Activated CD4-positive, alpha-beta T cell treated with anti-CD3 and anti-CD28 coated beads for 1 hour (primary cell): ENCODE measurements around the gene ZDHHC11.

ENCODE experiments used
- DNase-seq: peaks from one replicate; pipeline ENCODE4 v3.0.0-alpha.2; 2020

Gene ZDHHC11

DNA sequence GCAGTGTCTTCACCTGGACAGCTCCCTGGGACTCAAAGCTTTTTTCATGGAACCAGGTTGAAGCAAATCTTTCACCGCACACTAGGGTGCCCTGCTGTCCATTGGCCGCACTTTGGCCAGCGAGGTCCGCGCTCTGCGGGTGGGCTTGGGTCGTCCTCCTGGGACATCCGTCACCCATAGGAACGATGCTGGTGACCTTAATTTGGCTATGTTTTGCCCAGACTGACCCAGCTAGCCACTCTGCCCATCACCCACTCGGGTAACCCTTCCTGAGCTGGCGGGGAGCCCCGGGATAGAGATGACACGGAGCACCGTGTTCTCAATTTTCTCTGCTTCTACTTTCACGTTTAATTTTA lies 92.1 kb downstream of the ZDHHC11 start:
- DNase-seq, result peak; percentile 7

- peak; percentile 15 for DNase-seq
Measured at GRCh38 chr5:757931-758697, 92.7 kb downstream of the ZDHHC11 start.

DNA sequence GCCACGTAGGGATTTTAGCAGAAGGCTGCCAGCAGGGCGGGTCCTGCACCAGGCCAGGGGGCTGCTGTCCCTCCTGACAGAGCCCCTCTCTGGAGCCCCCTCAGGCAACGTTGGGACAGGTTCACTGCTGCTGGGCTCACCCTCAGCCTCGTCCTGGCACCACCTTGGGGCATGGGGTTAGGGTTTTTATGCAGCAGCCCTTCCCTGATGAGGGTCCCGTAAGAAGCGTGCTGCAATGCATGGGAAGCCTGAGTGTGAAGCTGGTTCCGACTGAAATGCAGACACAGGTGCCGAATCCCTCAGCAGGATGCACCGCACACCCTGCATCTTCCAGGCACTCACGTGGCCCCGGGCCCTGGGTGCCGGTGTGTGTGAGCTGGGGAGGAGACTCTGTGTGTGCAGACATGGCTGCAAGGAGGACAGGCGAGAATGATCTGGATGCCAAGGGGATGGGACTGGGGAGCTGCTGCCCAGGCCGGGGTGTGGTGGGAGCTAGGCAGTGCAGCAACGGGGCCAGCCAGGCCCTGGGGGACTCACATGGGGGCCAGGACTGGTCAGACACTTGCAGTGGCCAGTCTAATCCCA lies 93.3 kb downstream of the ZDHHC11 start:
- DNase-seq, result peak; percentile 11

GRCh38 chr5:756865-757345 lies 93.9 kb downstream of the ZDHHC11 start:
- peak; percentile 10 for DNase-seq

DNA sequence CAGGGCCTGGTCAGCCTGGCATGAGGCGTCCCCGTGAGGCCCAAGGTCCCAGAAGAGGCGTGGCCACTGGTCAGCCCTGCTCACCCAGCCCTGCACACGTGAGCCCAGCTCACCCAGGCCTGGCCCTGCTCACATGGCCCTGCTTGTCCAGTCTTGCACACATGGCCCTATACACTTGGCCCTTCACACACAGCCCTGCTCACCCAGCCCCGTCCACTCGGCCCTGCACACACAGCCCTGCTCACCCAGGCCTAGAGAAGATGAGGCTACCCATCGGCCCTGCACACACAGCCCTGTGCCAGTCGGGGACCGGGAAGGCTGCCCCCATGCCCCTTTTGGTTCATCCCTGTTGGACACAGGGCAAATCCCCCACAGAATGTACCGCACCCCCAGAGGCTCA lies 94.6 kb downstream of the ZDHHC11 start:
- DNase-seq, result peak; percentile 7

DNA sequence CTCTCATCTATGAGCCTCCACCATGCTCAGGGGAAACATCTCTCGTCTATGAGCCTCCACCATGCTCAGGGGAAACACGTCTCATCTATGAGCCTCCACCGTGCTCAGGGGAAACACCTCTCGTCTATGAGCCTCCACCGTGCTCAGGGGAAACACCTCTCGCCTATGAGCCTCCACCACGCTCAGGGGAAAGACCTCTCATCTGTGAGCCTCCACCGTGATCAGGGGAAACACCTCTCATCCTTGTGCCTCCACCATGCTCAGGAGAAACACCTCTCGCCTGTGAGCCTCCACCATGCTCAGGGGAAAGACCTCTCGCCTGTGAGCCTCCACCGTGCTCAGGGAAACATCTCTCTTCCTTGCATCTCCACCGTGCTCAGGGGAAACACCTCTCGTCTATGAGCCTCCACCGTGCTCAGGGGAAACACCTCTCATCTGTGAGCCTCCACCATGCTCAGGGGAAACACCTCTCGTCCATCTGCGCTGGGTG lies 96.6 kb downstream of the ZDHHC11 start:
- peak; percentile 6 for DNase-seq

DNA sequence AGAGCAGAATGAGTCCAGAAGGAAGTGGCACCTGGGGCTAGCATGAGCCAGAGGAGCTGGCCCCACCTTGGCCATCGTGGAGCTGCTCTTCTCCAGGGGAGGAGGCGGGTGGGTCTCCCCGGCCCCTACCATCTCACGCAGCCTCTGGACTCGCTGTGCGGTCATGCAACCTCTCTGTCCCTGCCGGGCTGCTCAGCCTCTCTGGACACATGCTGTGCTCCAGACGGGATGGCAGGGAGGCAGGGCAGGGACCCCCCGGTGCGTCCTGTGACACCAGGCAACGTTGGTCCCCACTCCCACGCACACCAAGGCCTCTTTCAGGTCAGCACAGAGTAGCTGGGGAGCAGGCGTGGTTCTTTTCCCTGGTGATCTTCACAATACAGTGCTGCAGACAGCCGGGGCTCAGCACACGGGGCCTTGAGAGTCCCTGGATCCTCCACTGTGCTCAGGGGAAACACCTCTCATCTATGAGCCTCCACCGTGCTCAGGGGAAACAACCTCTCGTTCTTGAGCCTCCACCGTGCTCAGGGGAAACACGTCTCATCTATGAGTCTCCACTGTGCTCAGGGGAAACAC lies 97.1 kb downstream of the ZDHHC11 start:
- peak; percentile 7 for DNase-seq

- DNase-seq, result peak; percentile 5
Measured at GRCh38 chr5:752532-753115, 98.2 kb downstream of the ZDHHC11 start.

DNA sequence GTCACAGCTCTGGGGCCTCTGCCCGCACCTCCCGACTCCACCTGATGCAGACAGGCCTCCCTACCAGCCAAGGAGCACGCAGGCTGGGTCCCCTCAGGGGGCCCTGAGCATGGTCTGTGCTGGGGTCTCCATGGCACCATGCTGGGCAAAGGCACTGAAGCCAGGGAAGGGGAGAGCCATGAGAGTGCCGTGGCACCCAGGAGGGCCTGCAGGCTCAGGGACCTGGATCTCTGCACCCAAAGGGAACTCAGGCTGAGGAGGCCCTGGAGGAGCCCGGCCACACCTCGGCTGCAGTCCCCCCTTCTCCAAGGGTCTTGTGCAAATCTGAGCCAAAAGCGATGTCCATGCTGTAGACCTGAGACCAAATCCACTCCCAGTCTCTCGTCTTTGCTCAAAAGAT lies 98.8 kb downstream of the ZDHHC11 start:
- DNase-seq, result peak; percentile 6

DNA sequence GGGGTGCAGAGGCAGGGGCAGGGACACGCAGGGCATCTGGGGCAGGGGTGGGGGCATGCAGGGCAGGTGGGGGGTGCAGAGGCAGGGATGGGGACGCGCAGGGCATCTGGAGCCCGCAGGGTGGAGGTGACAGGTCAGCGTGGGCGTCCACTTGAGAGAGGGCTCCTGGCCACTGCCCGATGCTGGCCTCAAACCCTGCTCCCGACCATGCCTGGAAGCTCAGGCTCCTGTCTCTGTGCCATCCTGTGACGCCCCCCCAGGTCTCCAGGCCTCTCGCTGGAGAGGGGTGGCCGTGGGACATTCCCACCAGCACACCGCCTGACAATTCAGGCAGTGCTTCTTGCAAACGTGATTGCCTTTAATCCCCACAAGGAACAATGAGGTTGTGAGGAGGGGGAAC lies 99.3 kb downstream of the ZDHHC11 start:
- peak; percentile 5 for DNase-seq

DNA sequence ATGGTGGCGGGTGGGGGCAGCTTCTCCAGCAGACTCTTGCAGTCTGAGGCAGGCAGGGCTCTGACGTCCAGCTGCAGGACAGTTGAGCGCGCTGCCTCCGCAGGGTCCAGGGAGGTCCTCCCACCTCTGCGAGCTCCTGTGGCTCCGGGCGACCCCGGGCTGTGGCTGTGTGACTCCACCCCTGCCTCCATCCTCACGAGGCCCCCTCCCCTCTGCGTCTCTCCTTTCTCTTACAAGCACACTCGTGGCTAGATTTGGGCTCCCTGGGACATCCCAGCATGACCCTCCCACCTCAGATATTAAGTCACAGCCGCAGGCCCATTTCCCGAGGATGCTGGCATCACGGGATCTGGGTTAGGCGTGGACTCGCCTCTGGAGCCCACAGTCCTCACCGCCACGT lies 100.6 kb downstream of the ZDHHC11 start:
- peak; percentile 7 for DNase-seq

- DNase-seq, result peak; percentile 6
Measured at GRCh38 chr5:749101-749670, 101.6 kb downstream of the ZDHHC11 start.

GRCh38 chr5:748011-748980 lies 102.5 kb downstream of the ZDHHC11 start:
- peak; percentile 6 for DNase-seq

DNA sequence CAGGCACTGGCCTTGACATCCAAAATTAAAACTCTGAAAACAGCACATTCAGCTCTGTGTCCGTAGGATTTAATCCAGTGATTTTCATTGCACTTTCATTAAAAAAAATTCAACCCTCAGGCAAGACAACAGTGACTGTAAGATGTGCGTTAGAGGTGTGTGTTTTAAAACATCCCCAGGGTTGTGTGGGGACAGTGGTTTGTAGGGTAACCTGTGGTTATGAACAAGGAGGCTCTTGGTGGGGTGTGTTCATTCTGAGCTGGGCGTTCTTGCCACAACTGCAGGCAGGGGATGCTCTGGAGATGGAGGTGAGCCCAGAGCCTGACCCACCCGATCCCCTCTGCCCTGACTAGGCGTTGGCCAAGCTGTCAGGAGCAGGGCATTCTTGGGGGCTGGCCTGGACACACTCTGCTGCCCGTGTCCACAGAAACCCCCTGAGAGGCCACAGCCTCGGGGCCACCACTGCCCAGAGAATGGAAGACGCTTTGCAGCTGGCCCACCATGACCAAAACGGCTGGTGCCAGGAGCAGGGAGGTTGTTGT lies 103.4 kb downstream of the ZDHHC11 start:
- peak; percentile 5 for DNase-seq

GRCh38 chr5:746258-746761 lies 104.5 kb downstream of the ZDHHC11 start:
- DNase-seq, result peak; percentile 7
